Amniotic epithelial cell (primary cell): ENCODE data around the gene GIMAP5.

Experiments used
- DNase-seq: peaks from one replicate; pipeline ENCODE4 v3.0.0-alpha.2; 2010; ENCODE audit warnings: low read depth

Gene GIMAP5

GRCh38 chr7:150735596-150736358 lies 1.4 kb upstream of the GIMAP5 start:
- no peak for DNase-seq

GRCh38 chr7:150736864-150737263 lies 354 bp upstream of the GIMAP5 start:
- no peak for DNase-seq

GRCh38 chr7:150738092-150738491 lies 874 bp downstream of the GIMAP5 start:
- DNase-seq, result no peak

- DNase-seq, result no peak
These were observed 1.4 kb downstream of the GIMAP5 start for GRCh38 chr7:150738591-150739001.

- DNase-seq, result no peak
These were observed 1.8 kb downstream of the GIMAP5 start for GRCh38 chr7:150739033-150739432.

GRCh38 chr7:150740053-150740452 lies 2.8 kb downstream of the GIMAP5 start:
- DNase-seq, result no peak

GRCh38 chr7:150742286-150742968 lies 5.2 kb downstream of the GIMAP5 start:
- no peak for DNase-seq

GRCh38 chr7:150744041-150744656 lies 6.9 kb downstream of the GIMAP5 start:
- no peak for DNase-seq

GRCh38 chr7:150745086-150745485 lies 7.9 kb downstream of the GIMAP5 start:
- DNase-seq, result no peak

GRCh38 chr7:150745876-150746275 lies 8.7 kb downstream of the GIMAP5 start:
- no peak for DNase-seq

- DNase-seq, result no peak
These were observed 9.7 kb downstream of the GIMAP5 start for GRCh38 chr7:150746921-150747320.

GRCh38 chr7:150748376-150748775 lies 11.2 kb downstream of the GIMAP5 start:
- DNase-seq, result no peak

GRCh38 chr7:150751702-150752101 lies 14.5 kb downstream of the GIMAP5 start:
- no peak for DNase-seq

GRCh38 chr7:150753239-150753638 lies 16.0 kb downstream of the GIMAP5 start:
- DNase-seq, result no peak

GRCh38 chr7:150753826-150754603 lies 16.8 kb downstream of the GIMAP5 start:
- peak; percentile 5 for DNase-seq

- no peak for DNase-seq
These were observed 17.7 kb downstream of the GIMAP5 start for GRCh38 chr7:150754951-150755350.

- no peak for DNase-seq
These were observed 18.4 kb downstream of the GIMAP5 start for GRCh38 chr7:150755473-150756099.

- no peak for DNase-seq
These were observed 18.9 kb downstream of the GIMAP5 start for GRCh38 chr7:150756166-150756565.

GRCh38 chr7:150756858-150757257 lies 19.6 kb downstream of the GIMAP5 start:
- DNase-seq, result no peak

GRCh38 chr7:150759479-150759878 lies 22.3 kb downstream of the GIMAP5 start:
- no peak for DNase-seq

GRCh38 chr7:150766334-150766709 lies 29.1 kb downstream of the GIMAP5 start:
- DNase-seq, result no peak

GRCh38 chr7:150769768-150770167 lies 32.5 kb downstream of the GIMAP5 start:
- DNase-seq, result no peak
